GM10847 (cell line): ENCODE measurements around the gene LIPH.

Source experiments
- POLR2A ChIP-seq: IDR thresholded peaks from 2 replicates; pipeline ENCODE4 v1.6.1; 2011; ENCODE audit not compliant: insufficient read length; ENCODE audit errors: extremely low read depth

The LIPH gene

GRCh38 chr3:185511711-185512110 is 40.7 kb downstream of the LIPH start:
- TF ChIP-seq POLR2A, result no peak

GRCh38 chr3:185508335-185508991 is 43.9 kb downstream of the LIPH start:
- no peak for TF ChIP-seq POLR2A

- TF ChIP-seq POLR2A, result no peak
These were observed 44.5 kb downstream of the LIPH start for GRCh38 chr3:185507883-185508282.

GRCh38 chr3:185504636-185505035 is 47.8 kb downstream of the LIPH start:
- TF ChIP-seq POLR2A, result no peak

GRCh38 chr3:185503521-185503920 is 48.9 kb downstream of the LIPH start:
- TF ChIP-seq POLR2A, result no peak

GRCh38 chr3:185502987-185503386 is 49.4 kb downstream of the LIPH start:
- TF ChIP-seq POLR2A, result no peak

- TF ChIP-seq POLR2A, result peak; percentile 83
These were observed 53.6 kb downstream of the LIPH start, which contains the start of gene TMEM41A for GRCh38 chr3:185498503-185499396. TSS of gene TMEM41A (minus strand) at chr3:185499035. CDS start at chr3:185498961, 74 bp downstream.

- no peak for TF ChIP-seq POLR2A
These were observed 62.1 kb downstream of the LIPH start for GRCh38 chr3:185490241-185490640.

- TF ChIP-seq POLR2A, result no peak
These were observed 62.9 kb downstream of the LIPH start for GRCh38 chr3:185489462-185489861.

- TF ChIP-seq POLR2A, result no peak
These were observed 63.9 kb downstream of the LIPH start for GRCh38 chr3:185488465-185488864.

- no peak for TF ChIP-seq POLR2A
These were observed 66.0 kb downstream of the LIPH start for GRCh38 chr3:185486394-185486793.

GRCh38 chr3:185484296-185484695 is 68.1 kb downstream of the LIPH start:
- TF ChIP-seq POLR2A, result no peak

GRCh38 chr3:185479373-185479945 is 72.9 kb downstream of the LIPH start:
- TF ChIP-seq POLR2A, result no peak

GRCh38 chr3:185477316-185477715 is 75.1 kb downstream of the LIPH start:
- no peak for TF ChIP-seq POLR2A

- no peak for TF ChIP-seq POLR2A
These were observed 79.0 kb downstream of the LIPH start for GRCh38 chr3:185473290-185473815.

GRCh38 chr3:185470323-185470722 is 82.1 kb downstream of the LIPH start:
- no peak for TF ChIP-seq POLR2A

- no peak for TF ChIP-seq POLR2A
These were observed 82.8 kb downstream of the LIPH start for GRCh38 chr3:185469542-185469941.
